Epithelial cell of proximal tubule (primary cell): ENCODE data around the gene F2RL1. TPM values are rescaled to one million over a fixed set of nuclear protein-coding genes. Genes with fewer than 3 reads are reported as not detected.

Source experiments
- DNase-seq: peaks from one replicate; pipeline ENCODE4 v3.0.0-alpha.2; 2011; ENCODE audit warnings: low read depth
- H3K4me3 ChIP-seq: 2 replicates; pipeline ENCODE4 v1.5.1; 2011; ENCODE audit warnings: low read depth, mild to moderate bottlenecking, low read length
- CTCF ChIP-seq: conservative IDR thresholded peaks from 2 replicates; pipeline ENCODE4 v1.5.1; 2012; ENCODE audit warnings: low read depth, mild to moderate bottlenecking, low read length
- total RNA-seq: library from RNA; depleted of rRNA; stranded (reverse); fragments of >200 nt; gene quantifications from 2 replicates; pipeline ENCODE4 v1.2.3, GENCODE V29; 2015

The F2RL1 gene
- total RNA-seq, 1 donor from 2014 or later = 91.6 TPM

GRCh38 chr5:76836585-76836984 lies 17.8 kb downstream of the F2RL1 start:
- DNase-seq = no peak
- no peak for TF ChIP-seq CTCF
- H3K4me3 ChIP-seq = no peak overlapping the region

GRCh38 chr5:76838481-76839261 lies 19.8 kb downstream of the F2RL1 start:
- no peak for DNase-seq
- no peak overlapping the region for H3K4me3 ChIP-seq
- no peak for TF ChIP-seq CTCF

GRCh38 chr5:76841361-76841760 lies 22.5 kb downstream of the F2RL1 start:
- H3K4me3 ChIP-seq = no peak overlapping the region
- TF ChIP-seq CTCF = no peak

GRCh38 chr5:76845890-76846289 lies 27.1 kb downstream of the F2RL1 start:
- DNase-seq = no peak
- no peak overlapping the region for H3K4me3 ChIP-seq
- TF ChIP-seq CTCF = no peak

More at GRCh38 chr5:76841361-76841760, 22.5 kb downstream of the F2RL1 start:
- no peak for DNase-seq

GRCh38 chr5:76849419-76850291 lies 30.8 kb downstream of the F2RL1 start, which contains the start of gene S100Z:
TSS of gene S100Z (plus strand) at chr5:76850014. CDS start at chr5:76875360, 25,346 bp downstream.
- DNase-seq = no peak
- no peak within 1 kb of the TSS for H3K4me3 ChIP-seq
- no peak for TF ChIP-seq CTCF

GRCh38 chr5:76850543-76851145 lies 31.8 kb downstream of the F2RL1 start:
- H3K4me3 ChIP-seq = no peak overlapping the region
- DNase-seq = no peak
- no peak for TF ChIP-seq CTCF
